Activated CD4-positive, alpha-beta T cell treated with anti-CD3 and anti-CD28 coated beads for 48 hours (primary cell): ENCODE results near the gene TTLL5.

Experiments
- DNase-seq: peaks from one replicate; pipeline ENCODE4 v3.0.0-alpha.2; 2020

The TTLL5 gene

GRCh38 chr14:75805646-75806045 is 144.6 kb downstream of the TTLL5 start:
- no peak for DNase-seq

- DNase-seq, result no peak
Measured at GRCh38 chr14:75806352-75806832, 145.3 kb downstream of the TTLL5 start.

DNA sequence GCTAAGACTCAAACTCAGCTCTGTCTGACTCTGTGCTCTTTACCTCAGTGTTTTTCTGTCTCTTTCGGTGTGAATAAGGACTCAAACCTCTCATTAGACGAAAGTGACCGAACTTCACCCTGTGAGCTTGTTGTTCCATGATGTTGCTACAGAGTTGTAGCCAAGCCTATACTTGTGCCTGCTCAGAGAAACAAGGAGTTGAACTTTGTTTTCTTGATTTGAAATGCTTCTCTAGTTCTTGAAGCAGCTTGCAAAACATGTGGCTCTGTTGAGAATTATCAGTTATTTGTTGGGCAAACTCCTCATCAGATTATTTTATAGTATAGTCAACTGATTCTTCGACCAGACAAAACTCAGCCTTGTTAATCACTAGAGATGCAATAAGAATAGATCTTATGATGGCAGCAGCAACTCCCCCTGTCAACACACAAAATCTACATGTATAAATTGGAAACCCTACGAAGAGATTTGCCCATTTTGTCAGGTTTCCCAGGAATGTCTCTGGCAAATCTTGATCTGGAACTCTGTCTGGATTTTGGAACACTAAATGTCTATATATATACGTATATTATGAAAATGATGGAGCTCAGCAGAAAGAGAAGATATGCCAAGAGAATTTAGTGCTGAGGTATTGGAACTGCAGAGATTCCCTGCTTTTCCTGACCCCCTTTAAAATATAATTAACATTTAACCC is 146.8 kb downstream of the TTLL5 start:
- DNase-seq, result no peak

- no peak for DNase-seq
Measured at GRCh38 chr14:75811136-75811829, 150.2 kb downstream of the TTLL5 start.

GRCh38 chr14:75811872-75812499 is 150.9 kb downstream of the TTLL5 start:
- no peak for DNase-seq

DNA sequence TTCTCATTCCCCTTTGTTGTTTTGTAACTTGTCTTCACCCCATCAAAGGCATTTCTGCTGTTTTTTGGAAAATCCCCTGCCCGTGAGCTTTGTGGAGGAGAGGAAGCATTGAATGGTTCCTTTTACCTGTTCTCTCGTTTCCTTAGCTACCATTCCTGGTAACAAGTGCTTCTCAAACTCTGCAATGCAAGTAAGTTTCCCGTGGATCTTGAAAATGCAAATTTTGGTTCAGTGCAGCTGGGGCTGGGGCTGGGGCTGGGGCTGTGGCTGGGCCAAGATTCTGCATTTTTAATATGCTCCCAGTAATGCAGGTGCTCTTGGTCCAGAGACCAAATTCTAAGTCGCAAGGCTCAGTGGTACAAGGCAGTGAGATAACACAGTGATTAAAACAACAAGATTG is 151.6 kb downstream of the TTLL5 start:
- no peak for DNase-seq

GRCh38 chr14:75820761-75821160 is 159.7 kb downstream of the TTLL5 start:
- no peak for DNase-seq

- DNase-seq, result no peak
Measured at GRCh38 chr14:75821831-75822521, 160.9 kb downstream of the TTLL5 start.

DNA sequence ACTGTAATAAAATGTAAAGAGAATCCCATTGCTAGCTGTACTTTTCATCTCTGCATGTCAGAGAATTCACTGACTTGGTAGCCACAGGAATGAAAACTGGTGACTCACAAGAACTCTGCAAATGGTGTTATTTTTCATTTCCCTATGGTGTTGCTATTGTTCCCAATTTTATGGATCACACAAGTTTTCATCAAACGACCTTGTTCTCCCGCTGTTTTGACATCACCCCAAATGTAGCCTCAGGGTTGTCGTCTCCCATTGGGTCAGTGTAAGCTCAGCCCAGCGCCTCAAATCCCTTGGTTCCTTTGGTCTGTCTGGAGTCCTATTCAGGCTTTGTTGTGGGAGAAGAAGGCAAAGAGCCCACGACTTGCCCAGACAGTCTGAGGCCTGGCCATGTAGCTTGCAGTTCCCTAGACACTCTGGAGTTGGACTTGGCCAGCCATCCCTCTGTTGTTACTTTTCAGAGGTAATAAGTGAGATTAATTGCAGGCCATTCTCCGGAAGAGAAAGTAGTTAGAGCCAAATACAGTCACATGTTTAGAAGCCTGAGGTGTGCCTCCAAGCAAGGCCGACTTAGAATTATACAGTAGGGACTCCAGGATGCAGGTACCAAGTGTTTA is 161.6 kb downstream of the TTLL5 start:
- DNase-seq, result no peak

DNA sequence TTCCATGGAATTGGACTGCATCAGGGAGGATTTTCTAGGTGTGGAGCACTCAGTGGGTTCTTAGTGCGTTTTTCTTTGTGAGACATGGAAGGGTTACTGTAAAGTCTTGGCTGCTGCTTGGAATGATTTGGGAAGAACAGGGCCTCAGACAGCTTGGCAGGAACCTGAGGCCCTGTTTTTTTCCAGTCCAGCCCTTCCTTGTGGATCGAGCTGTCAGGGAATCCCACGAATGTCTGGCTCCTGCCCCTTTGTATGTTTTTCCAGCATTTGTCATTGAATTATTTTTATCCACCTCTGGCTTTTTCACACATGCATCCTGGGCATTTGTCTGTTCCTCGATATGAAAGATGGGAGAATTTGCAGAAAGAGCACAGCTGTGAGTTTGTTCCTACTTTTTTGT is 162.3 kb downstream of the TTLL5 start:
- DNase-seq, result no peak

DNA sequence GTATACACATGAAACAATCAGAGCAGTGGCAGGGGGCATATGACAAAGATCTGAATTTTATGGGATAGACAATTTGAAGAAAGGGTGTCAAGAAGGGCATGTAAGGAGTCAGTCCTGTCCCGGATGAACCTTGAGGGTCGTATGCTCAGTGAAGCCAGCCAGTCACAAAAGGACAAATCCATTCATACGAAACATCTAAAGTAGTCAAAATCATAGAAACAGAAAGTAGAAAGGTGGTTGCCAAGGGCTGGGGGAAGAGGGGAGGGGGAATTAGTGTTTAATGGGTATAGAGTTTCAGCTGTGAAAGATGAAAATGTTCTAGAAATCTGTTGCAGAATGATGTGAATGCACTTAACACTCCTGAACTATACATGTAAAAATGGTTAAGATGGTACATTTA is 163.3 kb downstream of the TTLL5 start:
- no peak for DNase-seq

- DNase-seq, result no peak
Measured at GRCh38 chr14:75825147-75825592, 164.1 kb downstream of the TTLL5 start.

DNA sequence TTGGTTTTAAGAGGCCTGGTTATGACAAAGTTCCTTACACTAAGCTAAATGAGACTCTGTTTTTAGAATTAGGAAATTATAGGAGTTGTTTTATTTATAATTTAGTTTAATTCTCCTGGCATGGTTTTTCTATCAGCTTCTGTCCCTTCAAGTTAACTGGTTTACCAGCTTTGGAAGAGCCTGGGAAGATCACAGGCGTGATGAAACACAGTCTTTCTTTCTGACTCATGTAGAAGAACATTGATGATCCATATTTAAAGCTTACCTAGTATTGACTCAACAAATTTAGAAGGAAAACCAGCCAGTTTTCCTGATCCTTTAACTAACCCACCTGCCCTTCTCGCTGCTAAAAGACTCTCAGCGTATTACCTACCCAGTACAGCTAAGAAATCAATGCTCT is 165.6 kb downstream of the TTLL5 start:
- no peak for DNase-seq

DNA sequence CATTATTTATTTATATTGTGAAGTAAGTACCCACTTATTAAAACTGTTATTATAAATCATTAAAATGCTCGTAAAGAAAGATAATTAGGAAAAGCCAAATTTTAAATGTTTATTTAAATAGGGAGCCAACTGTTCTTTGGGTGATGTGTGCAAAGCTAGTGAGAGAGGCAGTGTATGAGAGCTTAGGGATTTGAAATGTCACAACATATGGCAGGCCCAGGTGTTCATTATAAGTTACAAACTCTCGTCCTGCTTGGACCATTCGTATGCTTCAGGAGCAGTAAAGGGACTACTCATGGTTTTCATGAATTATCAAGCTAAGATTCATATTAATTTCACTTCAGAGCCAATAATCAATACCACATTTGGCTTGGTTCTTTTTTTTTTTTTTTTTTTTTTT is 166.3 kb downstream of the TTLL5 start:
- no peak for DNase-seq

DNA sequence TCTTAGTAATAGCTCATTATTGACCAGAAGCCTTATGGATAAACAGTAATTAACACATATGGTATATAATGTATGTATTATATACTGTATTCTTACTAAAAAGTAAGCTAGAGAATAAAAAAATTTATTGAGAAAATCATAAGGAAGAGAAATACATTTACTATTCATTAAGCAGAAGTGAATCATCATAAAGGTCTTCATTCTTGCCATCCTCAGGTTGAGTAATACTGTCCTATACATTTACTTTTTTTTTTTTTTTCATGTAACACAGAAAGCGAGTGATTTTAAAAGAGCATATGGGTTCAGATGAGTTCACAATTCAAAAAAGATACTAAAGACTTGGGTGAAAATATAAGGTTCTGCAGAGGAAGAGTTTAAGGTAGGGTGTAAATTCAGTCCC is 168.3 kb downstream of the TTLL5 start:
- no peak for DNase-seq

DNA sequence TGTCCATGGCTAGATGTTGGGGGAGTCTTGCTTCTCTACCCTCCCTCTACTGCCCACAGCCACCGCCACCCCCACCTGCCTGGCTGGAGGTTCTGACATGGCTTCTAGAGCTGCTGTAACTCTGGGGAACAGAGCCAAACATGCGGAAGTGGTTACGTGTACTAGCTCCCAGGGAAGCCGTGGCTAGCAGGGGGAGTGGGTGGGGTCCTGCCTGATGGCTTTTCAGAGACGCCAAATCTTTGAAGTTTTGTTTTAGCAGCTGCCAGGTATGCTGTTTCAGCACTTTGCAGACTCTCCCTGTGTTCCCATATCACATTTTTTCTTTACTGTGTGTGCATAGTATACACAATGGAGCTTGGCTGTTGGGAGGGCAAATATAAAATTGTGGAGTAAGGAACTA is 170.4 kb downstream of the TTLL5 start:
- DNase-seq, result peak; percentile 27

GRCh38 chr14:75831952-75832351 is 170.9 kb downstream of the TTLL5 start:
- DNase-seq, result no peak

DNA sequence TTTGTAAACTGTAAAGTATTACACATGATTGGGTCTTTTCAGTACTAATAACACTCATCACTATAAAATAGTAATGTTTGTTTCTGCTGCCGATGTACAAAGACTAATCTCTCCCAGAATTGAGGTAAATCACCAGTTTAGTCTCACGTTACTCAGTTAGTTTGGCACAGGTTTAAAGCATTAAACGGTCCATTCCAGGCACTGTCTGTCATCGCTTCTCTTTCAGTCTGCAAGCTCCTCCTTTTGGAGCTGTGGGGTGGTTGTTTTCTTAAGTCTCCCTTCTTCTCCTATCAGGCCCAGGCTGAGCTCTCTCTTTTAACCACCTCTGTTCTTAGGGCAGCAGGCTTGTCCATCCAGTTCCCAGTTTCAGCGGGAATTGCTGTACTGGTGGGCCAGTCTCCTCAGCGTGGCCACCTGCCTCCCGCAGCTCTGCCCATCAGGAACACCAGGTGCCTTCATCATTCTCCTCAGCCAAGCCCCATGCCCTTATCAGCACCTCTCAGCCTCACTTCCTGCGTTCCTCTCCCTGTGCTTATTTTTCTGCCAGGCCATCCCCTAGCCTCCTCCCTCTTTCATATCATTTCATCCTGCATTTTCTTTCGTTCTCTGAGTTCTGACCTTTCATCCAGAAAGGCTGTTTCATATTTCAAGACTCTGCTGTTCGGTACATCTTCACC is 171.7 kb downstream of the TTLL5 start:
- no peak for DNase-seq

- no peak for DNase-seq
Measured at GRCh38 chr14:75833326-75834020, 172.4 kb downstream of the TTLL5 start.

DNA sequence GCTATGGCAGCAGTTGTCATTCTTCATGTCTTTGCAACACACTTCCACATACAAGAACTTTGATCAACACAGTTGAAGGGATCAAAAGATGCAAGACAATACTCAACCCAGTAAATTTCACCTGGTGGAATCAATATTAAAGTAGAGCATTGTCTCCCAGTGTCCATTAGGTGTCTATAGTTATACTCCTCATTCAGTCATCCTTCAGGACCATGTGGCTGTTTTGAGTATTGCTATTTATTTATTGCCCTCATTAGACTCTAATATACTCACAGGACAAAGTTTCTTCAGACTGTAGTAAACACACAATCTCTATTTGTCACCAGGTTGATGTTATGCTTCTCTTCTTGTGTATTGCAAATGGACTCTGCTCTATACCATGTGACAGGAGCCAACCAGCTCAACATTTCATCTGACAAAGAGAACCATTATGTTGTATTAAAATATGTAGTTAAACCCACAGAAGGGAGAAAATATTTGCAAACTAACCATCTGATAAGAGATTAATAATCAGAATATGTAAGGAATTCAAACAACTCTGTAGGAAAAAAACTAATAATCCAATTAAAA is 174.2 kb downstream of the TTLL5 start:
- DNase-seq, result no peak

GRCh38 chr14:75835737-75836136 is 174.7 kb downstream of the TTLL5 start:
- no peak for DNase-seq
